GM06990 (cell line): Measurements from ENCODE around the gene STXBP3.

Source experiments
- DNase-seq: peaks from one replicate; pipeline ENCODE4 v3.0.0-alpha.2; 2011; ENCODE audit not compliant: insufficient read length; ENCODE audit errors: extremely low read depth
- H3K27me3 ChIP-seq: replicated peaks from 2 replicates; pipeline ENCODE4 v1.6.0; 2011; ENCODE audit warnings: low read length; ENCODE audit not compliant: control insufficient read depth, insufficient read depth
- H3K36me3 ChIP-seq: 2 replicates; pipeline ENCODE4 v1.5.1; 2011; ENCODE audit warnings: low read length; ENCODE audit not compliant: control insufficient read depth, insufficient read depth
- H3K4me3 ChIP-seq: replicated peaks from 2 replicates; pipeline ENCODE4 v1.5.1; 2011; ENCODE audit warnings: low read depth, mild to moderate bottlenecking, control low read depth, low read length
- CTCF ChIP-seq: IDR thresholded peaks from 2 replicates; pipeline ENCODE4 v1.5.1; 2011; ENCODE audit warnings: low read length, control low read depth, mild to moderate bottlenecking, inconsistent platforms; ENCODE audit not compliant: insufficient read depth, poor library complexity, severe bottlenecking

Gene STXBP3

GRCh38 chr1:108852221-108852975, 105.9 kb downstream of the STXBP3 start:
- no peak for DNase-seq
- TF ChIP-seq CTCF: no peak
- no peaks in the 10 kb centered on the region for H3K36me3 ChIP-seq
- H3K4me3 ChIP-seq: no peak overlapping the region
- H3K27me3 ChIP-seq: no peaks in the 10 kb centered on the region

GRCh38 chr1:108854221-108855019, 107.9 kb downstream of the STXBP3 start:
- Histone ChIP-seq H3K27me3 (no peaks in the 10 kb centered on the region), H3K4me3 (no peak overlapping the region), H3K36me3 (no peaks in the 10 kb centered on the region)
- TF ChIP-seq CTCF: no peak
- no peak for DNase-seq

- DNase-seq: no peak
- no peaks in the 10 kb centered on the region for H3K36me3 ChIP-seq
- H3K4me3 ChIP-seq: no peak within 1 kb of the TSS
- no peak for TF ChIP-seq CTCF
- no peaks in the 10 kb centered on the region for H3K27me3 ChIP-seq
Observed at GRCh38 chr1:108856994-108857393, 110.5 kb downstream of the STXBP3 start, which contains the start of gene AKNAD1. Gene AKNAD1, minus strand, starts transcription at chr1:108857094. Its CDS starts 4,430 bp downstream, at chr1:108852664.

- no peaks in the 10 kb centered on the region for H3K36me3 ChIP-seq
- no peak for DNase-seq
- no peaks in the 10 kb centered on the region for H3K27me3 ChIP-seq
- no peak for TF ChIP-seq CTCF
- no peak overlapping the region for H3K4me3 ChIP-seq
Observed at GRCh38 chr1:108858230-108858950, 111.9 kb downstream of the STXBP3 start.
